Measurements from ENCODE around the gene SPDYC.

Gene SPDYC

DNA sequence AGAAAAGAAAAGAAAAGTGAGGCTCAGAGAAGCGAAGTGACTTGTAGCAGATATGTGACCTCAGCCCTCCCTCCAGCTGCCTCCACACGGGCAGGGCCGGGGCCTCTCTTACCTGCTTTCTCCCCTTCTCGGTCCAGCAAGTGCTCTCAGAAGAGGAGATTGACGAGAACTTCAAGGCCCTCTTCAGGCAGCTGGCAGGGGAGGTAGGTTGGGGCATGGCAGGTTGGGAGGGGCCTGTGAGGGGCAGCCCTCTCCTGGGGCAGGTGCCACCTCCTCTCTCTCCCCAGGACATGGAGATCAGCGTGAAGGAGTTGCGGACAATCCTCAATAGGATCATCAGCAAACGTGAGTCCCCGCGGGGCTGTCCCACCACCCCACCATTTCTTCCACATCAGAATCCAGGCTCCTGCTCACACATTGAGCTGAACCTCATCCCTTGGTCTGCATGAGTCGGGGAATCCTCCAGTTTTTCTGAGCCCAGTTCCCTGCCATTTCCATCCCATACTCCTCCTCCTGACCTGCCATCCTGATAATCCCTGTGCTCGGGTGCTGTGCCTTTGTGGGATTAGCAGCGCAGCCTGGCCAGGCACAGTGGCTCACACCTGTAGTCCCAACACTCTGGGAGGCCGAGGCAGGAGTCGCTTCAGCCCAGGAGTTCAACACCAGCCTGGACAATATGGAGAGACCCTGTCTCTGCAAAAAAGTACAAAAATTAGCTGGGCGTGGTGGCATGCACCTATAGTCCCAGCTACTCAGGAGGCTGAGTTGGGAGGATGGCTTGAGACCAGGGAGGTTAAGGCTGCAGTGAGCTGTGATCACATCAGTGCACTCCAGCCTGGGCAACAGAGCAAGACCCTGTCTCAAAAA, 38.1 kb downstream of the SPDYC start:
- H3K27me3 ChIP-seq (ENCODE audit: control insufficient read depth, insufficient read depth, low read length), result no peaks in the 10 kb centered on the region
- H3K36me3 ChIP-seq (ENCODE audit: control insufficient read depth, insufficient read depth, low read length), result peaks cover 56% of the 10 kb centered on the region
- H3K9ac ChIP-seq (ENCODE audit: low read length), result no peak overlapping the region
- no peaks in the 10 kb centered on the region for H3K4me1 ChIP-seq (ENCODE audit: control insufficient read depth, insufficient read depth, low read length)
- H3K27ac ChIP-seq (ENCODE audit: low read depth, low read length), result no peak overlapping the region
- H3K4me3 ChIP-seq (ENCODE audit: low read length), result no peak overlapping the region

DNA sequence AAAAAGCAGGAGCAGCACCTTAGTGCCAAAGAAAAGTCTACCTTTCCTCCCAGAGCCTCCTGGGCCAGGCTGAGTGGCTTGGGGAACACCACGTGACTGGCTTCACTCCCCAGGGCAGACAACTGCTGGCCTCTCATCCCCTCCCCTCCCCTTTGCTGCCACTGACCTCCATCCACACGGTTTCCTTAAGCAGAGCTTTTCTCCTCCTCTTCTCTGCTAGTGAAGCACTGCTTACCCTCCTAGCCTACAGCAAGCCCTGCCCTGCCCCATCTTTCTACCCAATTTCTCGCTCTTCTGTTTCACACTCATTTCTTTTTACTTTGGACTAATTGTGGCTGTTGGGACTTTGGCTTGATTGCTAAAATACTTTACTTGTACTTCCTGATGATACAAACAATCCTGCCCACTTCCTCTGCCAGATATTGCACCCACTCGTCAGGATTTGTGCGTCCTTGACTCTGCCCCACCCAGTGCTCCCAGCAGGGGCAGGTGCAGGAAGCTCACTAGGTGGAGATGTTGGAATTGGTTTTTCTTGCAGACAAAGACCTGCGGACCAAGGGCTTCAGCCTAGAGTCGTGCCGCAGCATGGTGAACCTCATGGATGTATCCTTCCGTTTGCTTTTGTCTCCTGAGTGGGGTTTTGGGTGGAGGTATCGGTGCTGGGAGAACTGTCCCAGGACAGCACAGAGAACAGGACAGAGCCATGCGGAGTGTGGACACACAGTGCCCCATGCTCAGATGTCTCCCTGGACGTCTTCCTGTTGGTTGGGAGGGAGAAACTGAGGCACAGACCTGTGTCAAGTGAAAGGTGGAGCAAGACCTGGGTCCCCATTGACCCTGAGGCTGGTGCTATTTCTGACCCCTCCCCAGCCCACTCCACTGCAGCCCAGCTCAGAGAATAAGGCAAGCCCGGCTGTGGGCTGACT, 39.0 kb downstream of the SPDYC start:
- H3K4me1 ChIP-seq (ENCODE audit: control insufficient read depth, insufficient read depth, low read length), result no peaks in the 10 kb centered on the region
- no peak overlapping the region for H3K9ac ChIP-seq (ENCODE audit: low read length)
- no peak overlapping the region for H3K4me3 ChIP-seq (ENCODE audit: low read length)
- no peaks in the 10 kb centered on the region for H3K27me3 ChIP-seq (ENCODE audit: control insufficient read depth, insufficient read depth, low read length)
- H3K27ac ChIP-seq (ENCODE audit: low read depth, low read length), result no peak overlapping the region
- peaks cover 56% of the 10 kb centered on the region for H3K36me3 ChIP-seq (ENCODE audit: control insufficient read depth, insufficient read depth, low read length)

DNA sequence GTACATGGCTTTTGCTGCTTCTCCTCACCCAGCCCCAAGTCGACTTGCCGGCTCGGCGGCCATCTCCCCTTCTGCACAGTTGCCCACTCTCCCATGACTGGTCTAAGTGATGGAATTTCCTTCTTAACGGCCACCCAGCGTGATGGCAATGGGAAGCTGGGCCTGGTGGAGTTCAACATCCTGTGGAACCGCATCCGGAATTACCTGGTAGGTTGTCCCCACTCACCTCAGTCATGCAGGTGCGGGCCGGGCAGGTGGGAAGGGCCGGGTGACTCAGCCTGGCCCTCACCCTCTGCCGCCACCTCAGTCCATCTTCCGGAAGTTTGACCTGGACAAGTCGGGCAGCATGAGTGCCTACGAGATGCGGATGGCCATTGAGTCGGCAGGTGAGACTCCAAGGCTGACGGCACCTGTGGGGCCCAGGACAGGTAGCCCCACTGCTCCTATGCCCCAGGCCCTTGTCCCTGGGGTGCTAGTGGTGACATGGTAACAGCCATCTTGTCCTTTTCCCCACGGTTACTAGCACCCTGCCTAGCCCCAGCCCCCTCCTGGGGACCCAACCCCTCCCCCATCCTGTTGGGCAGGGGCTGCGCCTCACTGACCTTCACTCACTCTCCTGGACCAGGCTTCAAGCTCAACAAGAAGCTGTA, 39.8 kb downstream of the SPDYC start:
- no peak overlapping the region for H3K4me3 ChIP-seq (ENCODE audit: low read length)
- peaks cover 53% of the 10 kb centered on the region for H3K36me3 ChIP-seq (ENCODE audit: control insufficient read depth, insufficient read depth, low read length)
- no peaks in the 10 kb centered on the region for H3K4me1 ChIP-seq (ENCODE audit: control insufficient read depth, insufficient read depth, low read length)
- no peaks in the 10 kb centered on the region for H3K27me3 ChIP-seq (ENCODE audit: control insufficient read depth, insufficient read depth, low read length)
- no peak overlapping the region for H3K27ac ChIP-seq (ENCODE audit: low read depth, low read length)
- no peak overlapping the region for H3K9ac ChIP-seq (ENCODE audit: low read length)

DNA sequence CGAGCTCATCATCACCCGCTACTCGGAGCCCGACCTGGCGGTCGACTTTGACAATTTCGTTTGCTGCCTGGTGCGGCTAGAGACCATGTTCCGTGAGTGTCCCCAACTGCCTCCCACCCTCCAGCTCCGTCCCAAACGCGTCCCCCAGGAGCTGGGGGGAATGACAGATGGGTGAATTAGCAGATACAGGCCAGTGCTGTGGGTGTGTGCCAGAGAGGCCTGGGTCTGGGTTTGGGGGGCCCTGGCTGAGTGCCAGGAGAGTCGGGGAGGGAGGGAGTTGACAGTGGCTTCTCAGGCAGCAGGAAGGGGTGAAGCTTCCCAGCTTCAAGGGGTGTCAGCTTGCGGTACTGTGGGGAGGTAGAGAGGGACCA, 40.3 kb downstream of the SPDYC start:
- H3K27ac ChIP-seq (ENCODE audit: low read depth, low read length), result no peak overlapping the region
- no peak overlapping the region for H3K4me3 ChIP-seq (ENCODE audit: low read length)
- peaks cover 48% of the 10 kb centered on the region for H3K36me3 ChIP-seq (ENCODE audit: control insufficient read depth, insufficient read depth, low read length)
- H3K27me3 ChIP-seq (ENCODE audit: control insufficient read depth, insufficient read depth, low read length), result no peaks in the 10 kb centered on the region
- no peak overlapping the region for H3K9ac ChIP-seq (ENCODE audit: low read length)
- H3K4me1 ChIP-seq (ENCODE audit: control insufficient read depth, insufficient read depth, low read length), result no peaks in the 10 kb centered on the region

DNA sequence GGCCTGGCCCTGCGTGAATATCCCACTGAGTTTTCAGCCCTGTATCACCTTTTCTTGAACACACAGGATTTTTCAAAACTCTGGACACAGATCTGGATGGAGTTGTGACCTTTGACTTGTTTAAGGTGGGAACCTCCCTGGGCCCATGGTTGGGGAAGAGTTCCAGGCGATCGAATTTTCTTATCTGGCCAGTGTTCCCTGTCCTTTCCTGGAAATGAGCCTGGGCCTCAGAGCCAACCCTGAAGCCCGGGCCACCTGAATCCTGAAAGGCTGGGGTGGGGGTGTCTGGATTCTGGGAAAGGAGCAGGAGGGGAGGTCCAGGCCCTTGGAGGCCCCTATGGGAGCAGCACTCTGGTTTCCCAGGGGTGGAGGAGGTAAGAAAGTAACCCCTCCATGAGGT, 40.7 kb downstream of the SPDYC start:
- Histone ChIP-seq H3K27ac (ENCODE audit: low read depth, low read length) (no peak overlapping the region), H3K36me3 (ENCODE audit: control insufficient read depth, insufficient read depth, low read length) (peaks cover 44% of the 10 kb centered on the region)

DNA sequence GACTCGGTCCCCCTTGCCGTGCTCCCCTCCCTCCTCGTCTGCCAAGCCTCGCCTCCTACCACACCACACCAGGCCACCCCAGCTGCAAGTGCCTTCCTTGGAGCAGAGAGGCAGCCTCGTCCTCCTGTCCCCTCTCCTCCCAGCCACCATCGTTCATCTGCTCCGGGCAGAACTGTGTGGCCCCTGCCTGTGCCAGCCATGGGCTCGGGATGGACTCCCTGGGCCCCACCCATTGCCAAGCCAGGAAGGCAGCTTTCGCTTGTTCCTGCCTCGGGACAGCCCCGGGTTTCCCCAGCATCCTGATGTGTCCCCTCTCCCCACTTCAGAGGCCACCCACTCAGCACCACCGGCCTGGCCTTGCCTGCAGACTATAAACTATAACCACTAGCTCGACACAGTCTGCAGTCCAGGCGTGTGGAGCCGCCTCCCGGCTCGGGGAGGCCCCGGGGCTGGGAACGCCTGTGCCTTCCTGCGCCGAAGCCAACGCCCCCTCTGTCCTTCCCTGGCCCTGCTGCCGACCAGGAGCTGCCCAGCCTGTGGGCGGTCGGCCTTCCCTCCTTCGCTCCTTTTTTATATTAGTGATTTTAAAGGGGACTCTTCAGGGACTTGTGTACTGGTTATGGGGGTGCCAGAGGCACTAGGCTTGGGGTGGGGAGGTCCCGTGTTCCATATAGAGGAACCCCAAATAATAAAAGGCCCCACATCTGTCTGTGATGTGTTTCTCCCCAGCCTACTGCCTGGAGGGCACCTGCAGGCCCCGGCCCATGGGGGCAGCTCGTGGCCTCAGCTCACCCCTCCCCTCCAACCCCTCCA, 41.5 kb downstream of the SPDYC start:
- no peak overlapping the region for H3K27ac ChIP-seq (ENCODE audit: low read depth, low read length)
- H3K4me1 ChIP-seq (ENCODE audit: control insufficient read depth, insufficient read depth, low read length), result no peaks in the 10 kb centered on the region
- H3K4me3 ChIP-seq (ENCODE audit: low read length), result no peak overlapping the region
- H3K9ac ChIP-seq (ENCODE audit: low read length), result no peak overlapping the region
- H3K27me3 ChIP-seq (ENCODE audit: control insufficient read depth, insufficient read depth, low read length), result no peaks in the 10 kb centered on the region
- H3K36me3 ChIP-seq (ENCODE audit: control insufficient read depth, insufficient read depth, low read length), result peaks cover 40% of the 10 kb centered on the region

More for the DNA sequence above, 40.7 kb downstream of the SPDYC start:
- Histone ChIP-seq H3K4me1 (ENCODE audit: control insufficient read depth, insufficient read depth, low read length) (no peaks in the 10 kb centered on the region), H3K27me3 (ENCODE audit: control insufficient read depth, insufficient read depth, low read length) (no peaks in the 10 kb centered on the region), H3K9ac (ENCODE audit: low read length) (no peak overlapping the region), H3K4me3 (ENCODE audit: low read length) (no peak overlapping the region)

DNA sequence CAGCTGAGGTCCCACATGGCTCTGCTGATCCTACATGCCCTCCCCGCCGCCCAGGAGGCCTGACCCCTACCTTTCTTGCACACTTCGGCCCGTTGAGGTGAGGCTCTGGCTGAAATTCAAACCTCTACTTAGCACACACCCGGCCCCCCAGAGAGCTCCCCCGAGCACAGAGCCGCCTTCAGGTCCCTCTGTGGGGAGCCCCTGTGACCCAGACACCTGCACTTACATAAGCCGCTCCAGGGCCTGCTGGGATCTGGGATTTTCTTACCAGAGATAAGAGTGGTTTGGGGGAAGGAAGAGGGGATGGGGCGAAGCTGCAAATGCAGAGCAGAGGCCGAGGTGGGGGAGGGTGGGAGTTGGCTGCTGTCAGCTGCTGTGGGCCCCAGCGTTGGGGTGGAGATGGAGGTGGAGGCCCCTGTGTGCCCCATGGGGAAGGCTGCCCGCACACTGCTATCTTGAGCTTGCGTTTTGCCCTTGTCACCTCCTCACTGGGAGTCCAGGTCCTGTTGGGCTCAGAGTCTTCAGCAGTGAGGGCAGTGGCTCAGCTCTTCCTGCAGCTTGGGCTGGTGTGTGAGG, 42.3 kb downstream of the SPDYC start:
- H3K27ac ChIP-seq (ENCODE audit: low read depth, low read length), result no peak overlapping the region
- peaks cover 35% of the 10 kb centered on the region for H3K36me3 ChIP-seq (ENCODE audit: control insufficient read depth, insufficient read depth, low read length)
- no peaks in the 10 kb centered on the region for H3K4me1 ChIP-seq (ENCODE audit: control insufficient read depth, insufficient read depth, low read length)
- H3K4me3 ChIP-seq (ENCODE audit: low read length), result no peak overlapping the region
- no peak overlapping the region for H3K9ac ChIP-seq (ENCODE audit: low read length)
- H3K27me3 ChIP-seq (ENCODE audit: control insufficient read depth, insufficient read depth, low read length), result no peaks in the 10 kb centered on the region

DNA sequence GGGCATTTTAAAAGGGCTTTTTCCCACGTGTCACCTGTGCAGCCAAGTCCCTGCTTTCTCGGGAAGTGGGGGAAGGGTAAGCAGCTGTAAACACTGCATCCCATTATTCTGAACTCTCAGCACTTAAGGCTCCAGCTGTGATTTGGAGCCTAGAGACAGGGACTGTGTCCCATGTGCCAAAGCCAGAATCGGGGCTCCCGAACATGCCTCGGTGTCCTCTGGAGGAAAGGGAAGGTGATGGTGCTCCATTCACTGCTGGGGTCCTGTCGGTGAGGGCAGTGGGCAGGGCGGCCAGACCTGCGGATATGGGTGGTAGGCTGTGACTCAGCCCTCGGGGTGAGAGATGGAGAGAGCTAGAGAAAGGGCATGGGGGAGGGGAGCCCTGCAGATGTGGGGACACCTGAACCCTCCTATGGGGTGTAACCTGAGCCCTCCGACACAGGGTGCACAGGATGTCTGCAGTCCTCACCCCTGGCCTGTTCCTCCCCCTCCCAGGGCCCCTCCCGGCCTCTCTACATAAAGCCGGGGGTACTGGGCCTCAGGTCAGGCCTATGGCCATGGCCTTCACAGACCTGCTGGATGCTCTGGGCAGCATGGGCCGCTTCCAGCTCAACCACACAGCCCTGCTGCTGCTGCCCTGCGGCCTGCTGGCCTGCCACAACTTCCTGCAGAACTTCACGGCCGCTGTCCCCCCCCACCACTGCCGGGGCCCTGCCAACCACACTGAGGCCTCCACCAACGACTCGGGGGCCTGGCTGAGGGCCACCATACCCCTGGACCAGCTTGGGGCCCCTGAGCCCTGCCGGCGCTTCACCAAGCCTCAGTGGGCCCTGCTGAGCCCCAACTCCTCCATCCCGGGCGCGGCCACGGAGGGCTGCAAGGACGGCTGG, 43.5 kb downstream of the SPDYC start:
- no peaks in the 10 kb centered on the region for H3K27me3 ChIP-seq (ENCODE audit: control insufficient read depth, insufficient read depth, low read length)
- no peak overlapping the region for H3K9ac ChIP-seq (ENCODE audit: low read length)
- H3K36me3 ChIP-seq (ENCODE audit: control insufficient read depth, insufficient read depth, low read length), result peaks cover 30% of the 10 kb centered on the region
- no peaks in the 10 kb centered on the region for H3K4me1 ChIP-seq (ENCODE audit: control insufficient read depth, insufficient read depth, low read length)
- H3K4me3 ChIP-seq (ENCODE audit: low read length), result no peak overlapping the region
- no peak overlapping the region for H3K27ac ChIP-seq (ENCODE audit: low read depth, low read length)

DNA sequence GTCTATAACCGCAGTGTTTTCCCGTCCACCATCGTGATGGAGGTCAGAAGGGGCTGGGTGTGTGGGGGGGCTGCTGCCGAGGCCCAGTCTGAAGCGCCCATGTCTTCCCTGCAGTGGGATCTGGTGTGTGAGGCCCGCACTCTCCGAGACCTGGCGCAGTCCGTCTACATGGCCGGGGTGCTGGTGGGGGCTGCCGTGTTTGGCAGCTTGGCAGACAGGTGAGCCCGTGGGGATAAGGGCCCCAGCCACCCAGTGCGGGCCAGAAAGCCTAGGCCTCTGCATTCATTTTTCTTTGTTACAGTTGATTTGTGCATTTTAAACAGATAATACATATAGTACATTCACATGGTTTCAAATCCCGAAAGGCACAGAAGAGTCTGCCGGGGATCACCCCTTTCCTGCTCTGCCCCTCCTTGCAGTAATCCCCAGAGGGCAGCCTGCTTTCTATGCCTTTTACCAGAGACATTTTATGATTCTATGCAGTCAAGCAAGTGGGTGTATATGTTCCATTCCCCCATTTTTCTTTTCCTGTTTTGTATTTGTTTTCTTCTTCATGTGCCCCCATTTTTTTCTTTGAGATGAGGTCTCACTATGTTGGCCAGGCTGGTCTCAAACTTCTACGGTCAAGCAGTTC, 44.3 kb downstream of the SPDYC start:
- Histone ChIP-seq H3K36me3 (ENCODE audit: control insufficient read depth, insufficient read depth, low read length) (peaks cover 23% of the 10 kb centered on the region), H3K9ac (ENCODE audit: low read length) (no peak overlapping the region), H3K27ac (ENCODE audit: low read depth, low read length) (no peak overlapping the region), H3K27me3 (ENCODE audit: control insufficient read depth, insufficient read depth, low read length) (no peaks in the 10 kb centered on the region), H3K4me1 (ENCODE audit: control insufficient read depth, insufficient read depth, low read length) (no peaks in the 10 kb centered on the region), H3K4me3 (ENCODE audit: low read length) (no peak overlapping the region)

DNA sequence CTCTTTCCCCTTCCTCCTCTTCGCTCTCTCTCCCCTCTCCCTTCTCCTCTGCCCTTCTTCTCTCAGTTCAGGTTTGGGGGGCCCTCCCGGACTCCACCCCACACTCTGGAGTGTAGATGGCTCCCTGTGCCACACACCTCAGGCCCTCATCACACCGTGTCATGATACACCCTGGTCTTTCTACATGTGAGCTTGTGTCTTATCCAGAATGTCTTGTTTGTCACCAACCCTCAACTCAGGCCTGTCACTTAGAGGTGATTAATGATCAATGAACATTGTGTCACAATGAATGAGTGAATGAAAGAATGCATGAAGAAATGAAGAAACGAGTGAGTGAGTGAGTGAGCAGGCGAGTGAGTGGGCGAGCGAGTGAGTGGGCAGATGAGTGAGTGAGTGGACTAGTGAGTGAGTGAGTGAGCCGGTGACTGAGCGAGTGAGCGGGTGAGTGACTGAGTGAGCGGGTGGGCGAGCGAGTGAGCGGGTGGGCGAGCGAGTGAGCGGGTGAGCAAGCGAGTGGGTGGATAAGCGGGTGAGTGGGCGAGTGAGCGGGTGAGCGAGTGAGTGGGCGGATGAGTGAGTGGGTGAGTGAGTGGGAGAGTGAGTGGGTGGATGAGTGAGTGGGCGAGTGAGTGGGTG, 45.5 kb downstream of the SPDYC start:
- Histone ChIP-seq H3K27ac (ENCODE audit: low read depth, low read length) (no peak overlapping the region), H3K9ac (ENCODE audit: low read length) (no peak overlapping the region), H3K27me3 (ENCODE audit: control insufficient read depth, insufficient read depth, low read length) (no peaks in the 10 kb centered on the region), H3K4me1 (ENCODE audit: control insufficient read depth, insufficient read depth, low read length) (no peaks in the 10 kb centered on the region), H3K36me3 (ENCODE audit: control insufficient read depth, insufficient read depth, low read length) (peaks cover 11% of the 10 kb centered on the region), H3K4me3 (ENCODE audit: low read length) (no peak overlapping the region)

Data from rectal smooth muscle tissue (tissue), 1 donor.